RWPE1 (cell line): ENCODE results near the gene MYLIP.

Experiments
- CTCF ChIA-PET: fragments of 350-600 bp; sonication (Branson Sonifier 250); formaldehyde crosslinking; extraction: SDS; loops from one replicate; lab custom pipeline; 2021; lab: Yijun Ruan, JAX
- POLR2A ChIA-PET: fragments of 400-600 bp; formaldehyde crosslinking; extraction: SDS; loops from one replicate; lab custom pipeline; 2020; ENCODE audit warnings: antibody characterized with exemption; ENCODE audit not compliant: low non-redundant PET; lab: Yijun Ruan, JAX
- DNase-seq: peaks from one replicate; pipeline ENCODE4 v3.0.0; 2012; ENCODE audit warnings: low spot score
- H3K27ac ChIP-seq: fragments of 450-650 bp; 2 replicates; pipeline ENCODE4 v1.5.1; 2017
- CTCF ChIP-seq: fragments of 450-650 bp; conservative IDR thresholded peaks from 2 replicates; pipeline ENCODE4 v1.5.1; 2017; ENCODE audit warnings: low read depth, mild to moderate bottlenecking

MYLIP gene

GRCh38 chr6:16104624-16105433 lies 24.1 kb upstream of the MYLIP start:
- TF ChIP-seq CTCF = no peak
- POLR2A ChIA-PET = no interaction called here
- H3K27ac ChIP-seq = no peak overlapping the region
- CTCF ChIA-PET = no interaction called here
- DNase-seq = no peak

DNA sequence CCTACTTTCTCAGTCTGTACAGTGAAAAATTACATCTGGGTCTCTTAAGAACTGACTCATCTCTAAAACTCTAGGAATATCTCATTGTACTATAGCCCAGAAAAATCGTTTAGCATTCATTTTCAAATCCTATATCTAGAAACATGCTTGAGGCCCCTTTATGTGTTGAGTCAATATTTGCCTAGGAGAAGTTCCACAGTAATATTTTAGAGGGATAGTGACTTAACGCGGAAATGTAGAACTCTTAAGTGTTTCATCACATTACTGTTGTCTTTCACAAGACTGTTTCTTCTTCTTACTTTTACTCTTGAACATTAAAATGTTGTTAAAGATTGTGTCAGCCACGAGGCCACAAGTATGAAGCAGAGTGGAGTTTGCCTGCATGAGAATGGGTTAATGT lies 23.0 kb upstream of the MYLIP start:
- ChIA-PET CTCF (interaction anchor here (1.3 kb wide), 1 partner anchor 23 kb away, joined by 7 read pairs; the partner anchor contains the start of gene MYLIP), POLR2A (no interaction called here)
- no peak for TF ChIP-seq CTCF
- DNase-seq = no peak
- H3K27ac ChIP-seq = no peak overlapping the region

GRCh38 chr6:16106991-16107787 lies 21.7 kb upstream of the MYLIP start:
- CTCF ChIA-PET = interaction anchor here (0.7 to 1.3 kb wide), 3 partner anchors 21 to 115 kb away, joined by 3 to 7 read pairs (median 3); partner anchors contain the start of gene MYLIP
- no peak for TF ChIP-seq CTCF
- no peak overlapping the region for H3K27ac ChIP-seq
- no peak for DNase-seq
- POLR2A ChIA-PET = no interaction called here

DNA sequence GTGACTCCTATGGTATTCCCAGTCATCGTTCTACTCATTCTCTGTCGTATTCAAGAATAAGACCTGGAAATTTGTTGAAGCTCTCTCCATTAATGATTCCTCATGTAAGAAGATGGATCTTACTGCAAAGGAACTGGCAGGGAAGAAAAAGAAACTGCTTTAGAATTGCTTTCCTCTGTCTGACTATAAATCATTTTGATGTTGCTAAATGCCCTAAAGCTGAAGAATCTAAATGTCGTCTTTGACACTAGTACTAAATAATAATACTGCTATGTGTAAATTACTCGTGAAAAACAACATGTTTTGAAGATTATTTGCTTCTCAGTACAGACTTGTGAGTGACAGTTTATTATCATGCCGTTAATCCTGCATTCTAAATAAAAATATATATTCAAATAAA lies 20.5 kb upstream of the MYLIP start:
- no peak for TF ChIP-seq CTCF
- DNase-seq = no peak
- POLR2A ChIA-PET = no interaction called here
- no peak overlapping the region for H3K27ac ChIP-seq
- CTCF ChIA-PET = no interaction called here

DNA sequence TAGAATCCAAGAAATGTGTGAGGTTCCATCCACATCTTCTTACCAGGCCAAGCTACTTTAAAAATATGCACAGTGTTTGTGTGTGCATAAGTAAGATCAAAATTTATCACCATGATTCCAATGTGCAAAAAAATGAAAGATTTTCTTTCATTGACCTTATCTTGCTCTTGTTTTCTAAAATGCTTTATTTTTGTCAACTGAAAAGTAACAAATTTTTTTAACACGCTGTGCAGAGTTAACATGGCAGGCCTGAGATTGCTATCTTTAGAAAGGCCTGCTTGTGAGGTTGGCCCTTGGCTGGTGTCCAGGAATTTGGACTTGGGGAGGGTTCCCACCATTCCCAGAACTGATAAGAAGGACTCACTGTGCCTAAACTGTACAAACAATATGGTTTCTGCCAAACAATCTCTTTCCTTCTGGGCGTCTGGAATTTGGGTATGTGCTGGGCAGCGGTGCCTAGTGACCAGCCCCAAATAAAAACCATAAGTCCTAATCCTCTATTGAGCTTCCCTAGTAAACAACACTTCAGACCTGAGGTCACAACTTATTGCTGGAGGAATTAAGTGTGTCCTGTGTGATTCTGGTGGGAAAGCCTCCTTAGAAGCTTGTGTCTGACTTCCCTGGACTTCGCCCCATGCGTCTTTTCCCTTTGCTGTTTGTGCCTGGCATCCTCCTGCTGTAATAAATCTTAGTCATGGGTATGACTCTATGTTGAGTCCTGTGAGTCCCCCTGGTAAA lies 19.8 kb upstream of the MYLIP start:
- CTCF ChIA-PET = no interaction called here

More for the DNA sequence above, 19.8 kb upstream of the MYLIP start:
- no peak overlapping the region for H3K27ac ChIP-seq
- TF ChIP-seq CTCF = no peak
- POLR2A ChIA-PET = no interaction called here
- DNase-seq = no peak
